Esophagus squamous epithelium (tissue), 5 donors: ENCODE data around the gene KRTAP19-6. TPM values are rescaled to one million over a fixed set of nuclear protein-coding genes. Genes with fewer than 3 reads are reported as not detected.

Source experiments
- DNase-seq: peaks from one replicate; lab custom pipeline; 2025; lab: John Stamatoyannopoulos, UW
- H3K27ac ChIP-seq, 4 donors: fragments of 200-600 bp; sonication (generic); one replicate each; pipeline ENCODE4 v1.5.1; 2016 to 2019; ENCODE audit warnings: mild to moderate bottlenecking in 1 of 4
- H3K27me3 ChIP-seq, 4 donors: fragments of 200-600 bp; sonication (generic); 1 replicate in 3 of 4; 2 replicates in 1 of 4; pipeline versions ENCODE4 v1.5.1 to v1.6.0; 2017 to 2021; ENCODE audit warnings: antibody characterized with exemption in 1 of 4
- H3K36me3 ChIP-seq, 3 donors: fragments of 200-600 bp; sonication (generic); one replicate each; pipeline ENCODE4 v1.5.1; 2016 to 2019
- H3K4me1 ChIP-seq, 3 donors: fragments of 200-600 bp; sonication (generic); one replicate each; pipeline ENCODE4 v1.5.1; 2017 to 2019
- H3K4me3 ChIP-seq, 4 donors: fragments of 200-600 bp; sonication (generic); 1 replicate in 3 of 4; 2 replicates in 1 of 4; pipeline ENCODE4 v1.5.1; 2016 to 2019; ENCODE audit warnings: mild to moderate bottlenecking in 2 of 4, moderate library complexity in 1 of 4
- H3K9me3 ChIP-seq, 3 donors: fragments of 200-600 bp; sonication (generic); one replicate each; pipeline ENCODE4 v1.5.1; 2016 to 2019
- CTCF ChIP-seq, 6 experiments: fragments of 450-650 bp in 4 of 6; fragments of 200-600 bp in 2 of 6; sonication (generic) in 2 of 6; IDR thresholded peaks; one replicate each; pipeline ENCODE4 v1.5.1; 2016 to 2019; ENCODE audit warnings: antibody characterized with exemption in 6 of 6, mild to moderate bottlenecking in 4 of 6, moderate library complexity in 4 of 6
- POLR2A ChIP-seq, 4 donors: fragments of 450-650 bp; IDR thresholded peaks; one replicate each; pipeline ENCODE4 v1.6.1; 2017; ENCODE audit warnings: antibody characterized with exemption in 4 of 4, mild to moderate bottlenecking in 4 of 4, moderate library complexity in 3 of 4
- WGBS, 2 donors: methylation state at CpG; one replicate each; pipeline ENCODE4 v1.1.5; 2018; 5-methylcytosine and 5-hydroxymethylcytosine counted together
- intact Hi-C: fragments of 100-400 bp; cut with DNase I; formaldehyde crosslinking; loops from one replicate; pipeline ENCODE4 v1.15.0; 2022
- small RNA-seq, 4 donors: library from RNA; depleted of rRNA; stranded (forward); fragments of <200 nt; gene quantifications; one replicate each; pipeline ENCODE3, GENCODE V24; 2016
- total RNA-seq, 4 donors: library from RNA; depleted of rRNA; stranded (reverse); fragments of >200 nt; gene quantifications; one replicate each; pipeline ENCODE4 v1.1.0, GENCODE V29; 2016
- donor health status: DM: yes; HTN: yes; CAD: no.

Gene KRTAP19-6
- total RNA-seq, 4 donors from 2014 or later: not detected

GRCh38 chr21:30502041-30502440 is 39.6 kb downstream of the KRTAP19-6 start, which contains the start of gene KRTAP19-5:
Gene KRTAP19-5, minus strand, starts transcription at chr21:30502141. Its CDS starts 51 bp downstream, at chr21:30502090.
- no peak for DNase-seq
- no peaks in the 10 kb centered on the region for H3K9me3 ChIP-seq
- no peak for TF ChIP-seq CTCF (IDR thresholded peaks at IDR 0.05)
- TF ChIP-seq POLR2A (IDR thresholded peaks at IDR 0.05): no peak

GRCh38 chr21:30497065-30497464 is 44.6 kb downstream of the KRTAP19-6 start, which contains the start of gene KRTAP19-4:
Gene KRTAP19-4, minus strand, starts transcription at chr21:30497165. Its CDS starts 55 bp downstream, at chr21:30497110.
- Histone ChIP-seq H3K36me3 (no peaks in the 10 kb centered on the region), H3K27me3 (no peaks in the 10 kb centered on the region), H3K4me3 (no peak within 1 kb of the TSS), H3K4me1 (no peaks in the 10 kb centered on the region), H3K27ac (no peak within 1 kb of the TSS), H3K9me3 (no peaks in the 10 kb centered on the region)
- TF ChIP-seq POLR2A (IDR thresholded peaks at IDR 0.05): no peak
- TF ChIP-seq CTCF (IDR thresholded peaks at IDR 0.05): no peak
- 61 to 68% methylated on average over 4 of the region's 4 CpGs for WGBS, 2 donors
- no peak for DNase-seq
- intact Hi-C loops: no loop called here

More at GRCh38 chr21:30502041-30502440, 39.6 kb downstream of the KRTAP19-6 start, which contains the start of gene KRTAP19-5:
- Histone ChIP-seq H3K27ac (no peak within 1 kb of the TSS), H3K36me3 (no peaks in the 10 kb centered on the region), H3K4me3 (no peak within 1 kb of the TSS), H3K4me1 (no peaks in the 10 kb centered on the region), H3K27me3 (no peaks in the 10 kb centered on the region)
- intact Hi-C loops: no loop called here
- WGBS, 2 donors: 61 to 62% methylated on average over 4 to 5 of the region's 6 CpGs

- H3K36me3 ChIP-seq: no peaks in the 10 kb centered on the region
- TF ChIP-seq POLR2A (IDR thresholded peaks at IDR 0.05) (no peak), CTCF (IDR thresholded peaks at IDR 0.05) (no peak)
- H3K27ac ChIP-seq: no peak within 1 kb of the TSS
- WGBS, 2 donors: 80 to 84% methylated on average over 2 of the region's 2 CpGs
- no peaks in the 10 kb centered on the region for H3K4me1 ChIP-seq
- intact Hi-C loops: no loop called here
- H3K4me3 ChIP-seq: no peak within 1 kb of the TSS
- no peak for DNase-seq
- H3K9me3 ChIP-seq: peaks cover 0 to 3% (median 0%) of the 10 kb centered on the region in 3 donors
- no peaks in the 10 kb centered on the region for H3K27me3 ChIP-seq
These were observed 49.7 kb downstream of the KRTAP19-6 start, which contains the start of gene KRTAP19-3 for GRCh38 chr21:30491963-30492428. Gene KRTAP19-3, minus strand, starts transcription at chr21:30492013. Its CDS starts 56 bp downstream, at chr21:30491957.

Small RNA genes lying within 50 kb of the gene (small RNA-seq; reads per million reads assigned to genes)
- gene AP000567.1: 0 reads per million in 4 donors
- gene KRTAP19-10P: 0 reads per million in 4 donors
- gene KRTAP19-11P: 0 reads per million in 4 donors
- 0 reads per million in 4 donors for gene KRTAP19-9P
- gene KRTAP22-2: 0 reads per million in 4 donors

Other genes with a start within 250 kb of the KRTAP19-6 start
- not detected for gene KRTAP26-1, start 221.5 kb downstream of the KRTAP19-6 start, total RNA-seq
- not detected for gene KRTAP27-1, start 204.2 kb downstream of the KRTAP19-6 start, total RNA-seq
- not detected for gene KRTAP23-1, start 193.3 kb downstream of the KRTAP19-6 start, total RNA-seq
- not detected for gene KRTAP13-2, start 169.6 kb downstream of the KRTAP19-6 start, total RNA-seq
- not detected for gene KRTAP13-1, start 145.8 kb downstream of the KRTAP19-6 start, total RNA-seq
- gene KRTAP13-3, start 115.9 kb downstream of the KRTAP19-6 start, total RNA-seq: not detected
- gene KRTAP13-4, start 111.6 kb downstream of the KRTAP19-6 start, total RNA-seq: not detected
- gene KRTAP15-1, start 101.6 kb downstream of the KRTAP19-6 start, total RNA-seq: not detected
- not detected for gene KRTAP19-1, start 61.5 kb downstream of the KRTAP19-6 start, total RNA-seq
- not detected for gene KRTAP19-2, start 54.4 kb downstream of the KRTAP19-6 start, total RNA-seq
- gene KRTAP19-3, start 49.9 kb downstream of the KRTAP19-6 start, total RNA-seq: not detected
- gene KRTAP19-4, start 44.7 kb downstream of the KRTAP19-6 start, total RNA-seq: not detected
- gene KRTAP19-5, start 39.7 kb downstream of the KRTAP19-6 start, total RNA-seq: not detected
- gene KRTAP19-7, start 19.4 kb upstream of the KRTAP19-6 start, total RNA-seq: not detected
- gene KRTAP22-2, start 48.5 kb upstream of the KRTAP19-6 start, total RNA-seq: not detected
- gene KRTAP6-3, start 50.6 kb upstream of the KRTAP19-6 start, total RNA-seq: not detected
- not detected for gene KRTAP6-2, start 57.0 kb upstream of the KRTAP19-6 start, total RNA-seq
- gene KRTAP22-1, start 59.2 kb upstream of the KRTAP19-6 start, total RNA-seq: not detected
- gene KRTAP6-1, start 72.1 kb upstream of the KRTAP19-6 start, total RNA-seq: not detected
- not detected for gene KRTAP20-1, start 74.6 kb upstream of the KRTAP19-6 start, total RNA-seq
- not detected for gene KRTAP20-4, start 78.8 kb upstream of the KRTAP19-6 start, total RNA-seq
- not detected for gene KRTAP20-2, start 93.3 kb upstream of the KRTAP19-6 start, total RNA-seq
- gene KRTAP20-3, start 101.0 kb upstream of the KRTAP19-6 start, total RNA-seq: not detected
- gene KRTAP21-3, start 176.9 kb upstream of the KRTAP19-6 start, total RNA-seq: not detected
- gene KRTAP21-2, start 205.4 kb upstream of the KRTAP19-6 start, total RNA-seq: not detected
- gene KRTAP21-1, start 213.6 kb upstream of the KRTAP19-6 start, total RNA-seq: not detected